ENCODE data around the gene KCMF1.

DNA sequence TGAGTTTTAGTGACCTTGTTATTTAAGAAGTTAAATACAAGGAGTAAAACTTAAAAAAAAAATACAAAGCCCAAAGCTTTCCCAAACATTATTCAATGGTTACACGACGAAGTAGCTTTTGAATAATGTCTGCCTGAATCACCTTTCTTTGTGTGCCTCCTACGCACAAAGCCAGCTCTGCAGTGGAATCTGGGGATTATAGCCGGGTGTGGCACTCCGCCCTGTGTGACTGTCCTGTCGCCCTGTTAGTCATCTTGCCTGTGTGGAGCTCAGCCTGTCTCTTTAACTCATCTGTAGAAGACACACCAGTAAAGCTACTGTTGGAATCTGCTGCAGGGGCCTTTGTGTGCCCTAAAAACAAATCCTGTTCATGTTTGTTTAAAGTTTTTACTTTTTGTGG lies 82.8 kb downstream of the KCMF1 start:
- TF ChIP-seq YY1 (IDR thresholded peaks at IDR 0.05; ENCODE audit: insufficient read depth, insufficient read length) (no peak), ZNF274 (IDR thresholded peaks at IDR 0.05; ENCODE audit: low read depth, low read length) (no peak), SUZ12 (IDR thresholded peaks at IDR 0.05; ENCODE audit: extremely low read depth, insufficient read depth, insufficient read length) (no peak)
